Endodermal cell (in vitro differentiated cells): ENCODE data around the gene SHC1. TPM values are rescaled to one million over a fixed set of nuclear protein-coding genes. Genes with fewer than 3 reads are reported as not detected.

ENCODE experiments used
- DNase-seq: peaks from one replicate; pipeline ENCODE4 v3.0.0-alpha.2; 2017
- H3K27ac ChIP-seq: 2 replicates; pipeline ENCODE4 v1.5.1; 2013; ENCODE audit warnings: mild to moderate bottlenecking, low read depth, low read length, moderate library complexity
- H3K27me3 ChIP-seq: 2 replicates; pipeline ENCODE4 v1.6.1; 2013; ENCODE audit warnings: mild to moderate bottlenecking, low read length, moderate library complexity; ENCODE audit not compliant: insufficient read depth, control insufficient read depth, poor library complexity, severe bottlenecking
- H3K36me3 ChIP-seq: 2 replicates; pipeline ENCODE4 v1.7.0; 2013; ENCODE audit warnings: mild to moderate bottlenecking, low read length, moderate library complexity; ENCODE audit not compliant: control insufficient read depth, insufficient read depth
- H3K4me1 ChIP-seq: one replicate; pipeline ENCODE4 v1.7.0; 2013; ENCODE audit warnings: low read length; ENCODE audit not compliant: control insufficient read depth, insufficient read depth
- H3K4me3 ChIP-seq: 2 replicates; pipeline ENCODE4 v1.5.1; 2013; ENCODE audit warnings: mild to moderate bottlenecking, low read length, moderate library complexity
- H3K9ac ChIP-seq: 2 replicates; pipeline ENCODE4 v1.6.1; 2013; ENCODE audit warnings: mild to moderate bottlenecking, low read length, moderate library complexity; ENCODE audit not compliant: poor library complexity, severe bottlenecking; ENCODE audit errors: extremely low read depth
- H3K9me3 ChIP-seq: 2 replicates; pipeline ENCODE4 v1.6.1; 2013; ENCODE audit warnings: mild to moderate bottlenecking, low read length, moderate library complexity; ENCODE audit not compliant: control insufficient read depth
- H3K27ac Mint-ChIP-seq: 2 replicates; pipeline ENCODE4 v1.8.0; 2020; ENCODE audit warnings: mixed read lengths
- H3K27me3 Mint-ChIP-seq: 2 replicates; pipeline ENCODE4 v1.8.0; 2021; ENCODE audit warnings: mild to moderate bottlenecking, mixed read lengths; ENCODE audit not compliant: insufficient read depth
- H3K36me3 Mint-ChIP-seq: 2 replicates; pipeline ENCODE4 v1.8.0; 2020; ENCODE audit warnings: low read depth, mixed read lengths
- H3K4me1 Mint-ChIP-seq: 2 replicates; pipeline ENCODE4 v1.8.0; 2020; ENCODE audit warnings: mixed read lengths
- H3K4me3 Mint-ChIP-seq: 2 replicates; pipeline ENCODE4 v1.8.0; 2020; ENCODE audit warnings: mild to moderate bottlenecking, moderate library complexity, mixed read lengths
- H3K9me3 Mint-ChIP-seq: 2 replicates; pipeline ENCODE4 v1.8.0; 2020; ENCODE audit warnings: mild to moderate bottlenecking, mixed read lengths
- CTCF ChIP-seq: fragments of 200-600 bp; sonication (generic); conservative IDR thresholded peaks from 2 replicates; pipeline ENCODE4 v1.5.0; 2021; ENCODE audit warnings: antibody characterized with exemption, mild to moderate bottlenecking
- WGBS, 2 experiments: methylation state at CpG; one replicate each; pipeline versions ENCODE4 v1.1.5 to v1.1.7; 2013; ENCODE audit warnings: missing lambda C conversion rate in 2 of 2, mixed read lengths in 1 of 2; ENCODE audit not compliant: insufficient coverage in 1 of 2, insufficient read length in 1 of 2; 5-methylcytosine and 5-hydroxymethylcytosine counted together
- microRNA-seq: library from miRNA; unstranded; fragments of <30 nt; microRNA quantifications from one replicate; pipeline ENCODE4 v1.2.0, GENCODE V29; 2020; ENCODE audit warnings: borderline microRNAs expressed
- total RNA-seq, 2 donors: library from RNA; stranded (reverse); fragmentation: NEBNext Ultra II Directional in 1 of 2; extraction: Animal tissue kit (Norgen Biotek cat#: 25700) in 1 of 2; gene quantifications; 2 replicates in 1 of 2; 3 replicates in 1 of 2; pipeline ENCODE4 v1.2.1, GENCODE V29; 2021

Gene SHC1
- total RNA-seq, 2 donors from 2014 or later: 157 to 231 TPM

- TF ChIP-seq CTCF: no peak
- no peaks in the 10 kb centered on the region for H3K4me1 Mint-ChIP-seq
- WGBS, 2 experiments: 94 to 100% methylated on average over 3 of the region's 3 CpGs
Observed at GRCh38 chr1:154923695-154924094, 46.9 kb downstream of the SHC1 start.

GRCh38 chr1:154913273-154913672 lies 57.3 kb downstream of the SHC1 start:
- Mint-ChIP-seq H3K9me3 (peaks cover 14% of the 10 kb centered on the region), H3K4me1 (peaks cover 4% of the 10 kb centered on the region), H3K27ac (no peak overlapping the region), H3K4me3 (no peak overlapping the region), H3K27me3 (peaks cover 9% of the 10 kb centered on the region), H3K36me3 (peaks cover 2% of the 10 kb centered on the region)
- no peak overlapping the region for H3K27ac ChIP-seq
- no peak for DNase-seq
- H3K4me3 ChIP-seq: no peak overlapping the region
- H3K36me3 ChIP-seq: no peaks in the 10 kb centered on the region
- peaks cover 10% of the 10 kb centered on the region for H3K9me3 ChIP-seq
- no peak overlapping the region for H3K9ac ChIP-seq
- H3K27me3 ChIP-seq: no peaks in the 10 kb centered on the region
- TF ChIP-seq CTCF: no peak
- 92 to 99% methylated on average over 2 to 3 of the region's 3 CpGs for WGBS, 2 experiments
- H3K4me1 ChIP-seq: no peaks in the 10 kb centered on the region

More at GRCh38 chr1:154923695-154924094, 46.9 kb downstream of the SHC1 start:
- Histone ChIP-seq H3K4me3 (no peak overlapping the region), H3K27ac (no peak overlapping the region), H3K27me3 (no peaks in the 10 kb centered on the region), H3K9me3 (no peaks in the 10 kb centered on the region), H3K36me3 (peaks cover 9% of the 10 kb centered on the region), H3K4me1 (no peaks in the 10 kb centered on the region), H3K9ac (no peak overlapping the region)
- DNase-seq: no peak
- H3K9me3 Mint-ChIP-seq: no peaks in the 10 kb centered on the region
- H3K27ac Mint-ChIP-seq: no peak overlapping the region
- peaks cover 31% of the 10 kb centered on the region for H3K36me3 Mint-ChIP-seq
- H3K4me3 Mint-ChIP-seq: no peak overlapping the region
- no peaks in the 10 kb centered on the region for H3K27me3 Mint-ChIP-seq

- no peak overlapping the region for H3K9ac ChIP-seq
- WGBS, 2 experiments: 97 to 100% methylated on average over 1 to 2 of the region's 2 CpGs
- no peak for DNase-seq
- Mint-ChIP-seq H3K27ac (no peak overlapping the region), H3K4me3 (no peak overlapping the region), H3K9me3 (peaks cover 19% of the 10 kb centered on the region), H3K27me3 (peaks cover 10% of the 10 kb centered on the region), H3K4me1 (peaks cover 4% of the 10 kb centered on the region), H3K36me3 (peaks cover 3% of the 10 kb centered on the region)
- no peak for TF ChIP-seq CTCF
- H3K4me1 ChIP-seq: no peaks in the 10 kb centered on the region
- no peak overlapping the region for H3K4me3 ChIP-seq
- H3K27me3 ChIP-seq: no peaks in the 10 kb centered on the region
- no peaks in the 10 kb centered on the region for H3K36me3 ChIP-seq
- peaks cover 15% of the 10 kb centered on the region for H3K9me3 ChIP-seq
- H3K27ac ChIP-seq: no peak overlapping the region
Observed at GRCh38 chr1:154912755-154913154, 57.8 kb downstream of the SHC1 start.

Small RNA genes within 50 kb of the gene (microRNA-seq; reads per million reads assigned to microRNA genes)
- gene MIR4258: not detected

Other genes with a start within 250 kb of the SHC1 start
- gene KCNN3, start 100.5 kb downstream of the SHC1 start, total RNA-seq: under 1 TPM; 0.57 to 0.75 TPM
- gene PMVK, start 34.0 kb downstream of the SHC1 start, total RNA-seq: 10 to 100 TPM; 16.0 to 16.4 TPM
- gene PBXIP1, start 14.6 kb downstream of the SHC1 start, total RNA-seq: 10 to 100 TPM; 42.5 to 61.3 TPM
- 10 to 100 TPM; 33.4 to 40.4 TPM for gene PYGO2, start 9.0 kb downstream of the SHC1 start, total RNA-seq
- 100 to 1,000 TPM; 145 to 229 TPM for gene CKS1B, start 3.9 kb upstream of the SHC1 start, total RNA-seq
- gene FLAD1, start 12.6 kb upstream of the SHC1 start, total RNA-seq: 10 to 100 TPM; 61.9 to 65.0 TPM
- gene LENEP, start 22.8 kb upstream of the SHC1 start, total RNA-seq: 1 to 10 TPM in 1 of 2 donors, not detected in 1; 2.0 TPM
- 10 to 100 TPM; 21.2 to 23.3 TPM for gene ZBTB7B, start 32.1 kb upstream of the SHC1 start, total RNA-seq
- gene DCST2, start 63.0 kb upstream of the SHC1 start, total RNA-seq: 1 to 10 TPM in 1 of 2 donors, under 1 TPM in 1; 0.44 to 2.0 TPM
- gene DCST1, start 63.1 kb upstream of the SHC1 start, total RNA-seq: not detected
- gene ADAM15, start 80.6 kb upstream of the SHC1 start, total RNA-seq: 10 to 100 TPM; 13.4 to 16.5 TPM
- 10 to 100 TPM; 15.9 to 17.9 TPM for gene EFNA4, start 93.0 kb upstream of the SHC1 start, total RNA-seq
- 1 to 10 TPM; 3.1 to 6.0 TPM for gene EFNA3, start 108.1 kb upstream of the SHC1 start, total RNA-seq
- 1 to 10 TPM; 3.6 to 5.0 TPM for gene EFNA1, start 157.1 kb upstream of the SHC1 start, total RNA-seq
- gene SLC50A1, start 165.1 kb upstream of the SHC1 start, total RNA-seq: 10 to 100 TPM; 25.1 to 29.8 TPM
- gene DPM3, start 169.8 kb upstream of the SHC1 start, total RNA-seq: 10 to 100 TPM; 48.8 to 73.4 TPM
- 100 to 1,000 TPM; 143 to 152 TPM for gene KRTCAP2, start 202.6 kb upstream of the SHC1 start, total RNA-seq
- 1 to 10 TPM; 5.1 to 7.1 TPM for gene TRIM46, start 203.1 kb upstream of the SHC1 start, total RNA-seq
- 10 to 100 TPM; 17.6 to 27.9 TPM for gene THBS3, start 237.2 kb upstream of the SHC1 start, total RNA-seq
- gene MTX1, start 237.9 kb upstream of the SHC1 start, total RNA-seq: 10 to 100 TPM; 47.3 to 63.2 TPM